ENCODE results near the gene RAPGEF6. TPM values are rescaled to one million over a fixed set of nuclear protein-coding genes. Genes with fewer than 3 reads are reported as not detected.
"Not testable (repeated sequence)": the region's sequence is repeated elsewhere in the genome, so short reads cannot be mapped to it uniquely, and the experiment has no call there.

Gene RAPGEF6
- total RNA-seq, 4 donors from 2014 or later = 7.2 to 11.7 (median 8.5) TPM

GRCh38 chr5:131382407-131383395, 252.3 kb downstream of the RAPGEF6 start:
- Histone ChIP-seq H3K4me1 (peaks cover 4 to 14% of the 10 kb centered on the region in 2 donors), H3K4me3 (no peak overlapping the region), H3K27me3 (no peaks in the 10 kb centered on the region), H3K36me3 (no peaks in the 10 kb centered on the region), H3K9me3 (no peaks in the 10 kb centered on the region), H3K27ac (no peak overlapping the region)
- peak in 3 of 5 experiments; percentile 17 to 31 (median 26) for TF ChIP-seq CTCF (IDR thresholded peaks at IDR 0.05 in 4 of 5, conservative IDR thresholded peaks at IDR 0.05 in 1 of 5)
- TF ChIP-seq POLR2A (IDR thresholded peaks at IDR 0.05) = no peak
- intact Hi-C loops (cut with DNase I; ENCODE audit: low total_unique reads) (no loop called here), in situ Hi-C loops (cut with MboI; ENCODE audit: low sequenced_read_pairs in 4 of 4) (no loop called here)
- ATAC-seq (peak in 1 of 2 donors; percentile 43), DNase-seq (no peak)

- Histone ChIP-seq H3K27ac (no peak overlapping the region), H3K36me3 (no peaks in the 10 kb centered on the region), H3K9me3 (no peaks in the 10 kb centered on the region), H3K4me1 (peaks cover 4 to 11% of the 10 kb centered on the region in 2 donors), H3K27me3 (no peaks in the 10 kb centered on the region), H3K4me3 (no peak overlapping the region)
- ATAC-seq (no peak), DNase-seq (no peak)
- TF ChIP-seq POLR2A (IDR thresholded peaks at IDR 0.05) = no peak
- TF ChIP-seq CTCF (IDR thresholded peaks at IDR 0.05 in 4 of 5, conservative IDR thresholded peaks at IDR 0.05 in 1 of 5) = no peak
- in situ Hi-C loops (cut with MboI; ENCODE audit: low sequenced_read_pairs in 4 of 4) (no loop called here), intact Hi-C loops (cut with DNase I; ENCODE audit: low total_unique reads) (no loop called here)
Observed at GRCh38 chr5:131381777-131382176, 253.3 kb downstream of the RAPGEF6 start.

GRCh38 chr5:131381021-131381420, 254.0 kb downstream of the RAPGEF6 start:
- intact Hi-C loops (cut with DNase I; ENCODE audit: low total_unique reads) = no loop called here
- H3K27ac ChIP-seq = no peak overlapping the region
- no peak for ATAC-seq

GRCh38 chr5:131380238-131380637, 254.8 kb downstream of the RAPGEF6 start:
- intact Hi-C loops (cut with DNase I; ENCODE audit: low total_unique reads); H3K27me3 ChIP-seq; DNase-seq; H3K36me3 ChIP-seq; ATAC-seq; H3K4me1 ChIP-seq; H3K9me3 ChIP-seq; in situ Hi-C loops (cut with MboI; ENCODE audit: low sequenced_read_pairs in 4 of 4); H3K4me3 ChIP-seq: not testable (repeated sequence)
- peak overlapping the region; percentile 23 to 69 (median 58) for H3K27ac ChIP-seq

More at GRCh38 chr5:131381021-131381420, 254.0 kb downstream of the RAPGEF6 start:
- no peaks in the 10 kb centered on the region for H3K9me3 ChIP-seq
- H3K4me3 ChIP-seq = no peak overlapping the region
- no peaks in the 10 kb centered on the region for H3K27me3 ChIP-seq
- no peaks in the 10 kb centered on the region for H3K36me3 ChIP-seq
- in situ Hi-C loops (cut with MboI; ENCODE audit: low sequenced_read_pairs in 4 of 4) = no loop called here
- no peak for DNase-seq
- TF ChIP-seq POLR2A (IDR thresholded peaks at IDR 0.05) = no peak
- no peak for TF ChIP-seq CTCF (IDR thresholded peaks at IDR 0.05 in 4 of 5, conservative IDR thresholded peaks at IDR 0.05 in 1 of 5)
- peaks cover 4 to 9% of the 10 kb centered on the region in 2 donors for H3K4me1 ChIP-seq

GRCh38 chr5:131379723-131380122, 255.3 kb downstream of the RAPGEF6 start:
- ATAC-seq (peak; percentile 48 to 57), DNase-seq (no peak)
- in situ Hi-C loops (cut with MboI; ENCODE audit: low sequenced_read_pairs in 4 of 4) = no loop called here
- Histone ChIP-seq H3K9me3 (no peaks in the 10 kb centered on the region), H3K4me1 (peaks cover 4 to 9% of the 10 kb centered on the region in 2 donors), H3K36me3 (no peaks in the 10 kb centered on the region), H3K27me3 (no peaks in the 10 kb centered on the region), H3K27ac (peak overlapping the region; percentile 23 to 69 (median 58)), H3K4me3 (no peak overlapping the region)
- intact Hi-C loops (cut with DNase I; ENCODE audit: low total_unique reads) = no loop called here
- TF ChIP-seq POLR2A (IDR thresholded peaks at IDR 0.05) (peak in 1 of 2 donors; percentile 6), CTCF (IDR thresholded peaks at IDR 0.05 in 4 of 5, conservative IDR thresholded peaks at IDR 0.05 in 1 of 5) (no peak)
